ENCODE results near the gene TMEM145. TPM values are rescaled to one million over a fixed set of nuclear protein-coding genes. Genes with fewer than 3 reads are reported as not detected.

TMEM145 gene
- total and polyA plus RNA-seq, 9 of the 15 experiments (the other 6 are each of a cell fraction or from before 2014, with no cell fraction given) = 0.80 to 5.5 (median 1.9) TPM; not detected in 3

- TF ChIP-seq E2F5 (CRISPR knock-in tag; IDR thresholded peaks at IDR 0.05) (no peak), RBFOX2 (IDR thresholded peaks at IDR 0.05; ENCODE audit: low read depth, low read length) (peak; percentile 55), CEBPZ (IDR thresholded peaks at IDR 0.05; ENCODE audit: borderline replicate concordance, low read depth, low read length) (no peak), AFF4 (CRISPR knock-in tag; IDR thresholded peaks at IDR 0.05) (no peak), NELFE (IDR thresholded peaks at IDR 0.05; ENCODE audit: insufficient read depth, insufficient read length) (no peak), NCOA1 (IDR thresholded peaks at IDR 0.05; ENCODE audit: low read depth) (no peak), HOMEZ (CRISPR knock-in tag; IDR thresholded peaks at IDR 0.05) (no peak), CTCF (IDR thresholded peaks at IDR 0.05 in 2 of 3, conservative IDR thresholded peaks at IDR 0.05 in 1 of 3; ENCODE audit: insufficient read depth in 2 of 3, low read depth in 1 of 3, low read length in 3 of 3) (peak; percentile 50 to 96 (median 67); a peak in 5 of 6 replicates), POLR2AphosphoS5 (IDR thresholded peaks at IDR 0.05; ENCODE audit: control insufficient read depth, insufficient read depth, low read depth, low read length) (0 out of 2 replicates have a peak, but pooled peaks have one; percentile 14), THRB (CRISPR knock-in tag; conservative IDR thresholded peaks at IDR 0.05) (no peak), ADNP (tag; IDR thresholded peaks at IDR 0.05) (no peak)
Observed at GRCh38 chr19:42290523-42291434, 22.3 kb upstream of the TMEM145 start (continued).

Data from K562 (cell line).